Sciatic nerve (tissue), 2 donors: ENCODE results near the gene ISG20L2. TPM values are rescaled to one million over a fixed set of nuclear protein-coding genes. Genes with fewer than 3 reads are reported as not detected.

Experiments
- ATAC-seq: fragments of 200-7000 bp; cut with Tn5 transposase; one replicate; pipeline ENCODE4 v1.9.1; 2020; ENCODE audit warnings: mild to moderate bottlenecking, moderate library complexity
- DNase-seq: peaks from one replicate; pipeline ENCODE4 v3.0.0-alpha.2; 2020; ENCODE audit warnings: low spot score
- intact Hi-C: fragments of 100-400 bp; cut with DNase I; formaldehyde crosslinking; loops from one replicate; pipeline ENCODE4 v1.14.2; 2022
- total RNA-seq: library from RNA; stranded (reverse); fragmentation: NEBNext Ultra II Directional; extraction: Animal tissue kit (Norgen Biotek cat#: 25700); gene quantifications from one replicate; pipeline ENCODE4 v1.2.1, GENCODE V29; 2021
- donor health status: DM: no; HTN: no; CAD: no.
- donor health status: DM: no; HTN: no; CAD: no.

ISG20L2 gene
- total RNA-seq, 1 donor from 2014 or later: 19.4 TPM

DNA sequence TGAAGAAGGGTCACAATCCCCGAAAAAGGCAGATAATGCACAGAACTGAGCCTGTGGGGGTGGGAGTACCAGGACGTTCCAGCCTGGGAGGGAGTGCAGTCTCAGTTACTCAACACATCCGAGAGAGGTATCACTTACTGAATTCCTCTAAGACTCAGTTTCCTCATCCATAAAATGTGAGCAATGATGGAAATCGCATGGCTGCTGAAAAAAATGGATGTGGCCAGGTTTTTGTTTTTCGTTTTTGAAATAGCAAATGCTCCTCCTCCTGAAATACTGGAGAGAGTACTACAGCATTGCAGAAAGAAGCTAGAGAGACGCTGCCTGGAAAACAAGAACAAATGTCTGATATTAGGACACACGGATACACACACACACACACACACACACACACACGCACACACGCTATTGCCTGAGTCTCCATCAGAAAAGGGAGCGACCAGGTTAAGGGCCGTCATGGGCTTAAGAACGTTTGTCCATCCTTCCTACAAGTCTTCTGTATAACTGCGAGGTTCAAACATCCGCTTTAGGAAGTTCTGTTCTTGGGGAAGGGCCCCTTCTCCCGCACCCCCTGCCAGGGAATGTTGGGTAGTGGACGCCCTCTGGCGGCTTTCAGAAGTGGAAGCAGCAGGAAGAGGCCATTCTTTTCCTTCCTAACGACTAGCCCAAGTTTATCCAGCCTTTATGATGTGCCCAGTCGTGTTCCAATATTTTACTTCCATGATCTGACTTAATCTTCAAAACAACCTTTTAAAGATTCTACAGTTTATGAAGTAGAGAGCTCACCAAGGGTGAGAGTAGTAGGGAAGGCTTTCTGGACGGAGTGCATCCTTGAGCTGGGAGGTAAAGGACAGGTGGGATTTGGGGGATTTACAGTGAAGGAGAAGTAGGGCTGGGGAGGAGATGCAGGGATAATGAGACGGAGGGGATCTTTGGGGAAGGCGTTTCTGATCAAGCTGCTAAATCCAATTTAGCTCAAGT is 50.7 kb downstream of the ISG20L2 start:
- DNase-seq (peak; percentile 80), ATAC-seq (peak; percentile 84)
- intact Hi-C loops: loop anchor here (2.0 kb wide), 1 partner anchor 19 kb away; no protein-coding TSS in a partner anchor

DNA sequence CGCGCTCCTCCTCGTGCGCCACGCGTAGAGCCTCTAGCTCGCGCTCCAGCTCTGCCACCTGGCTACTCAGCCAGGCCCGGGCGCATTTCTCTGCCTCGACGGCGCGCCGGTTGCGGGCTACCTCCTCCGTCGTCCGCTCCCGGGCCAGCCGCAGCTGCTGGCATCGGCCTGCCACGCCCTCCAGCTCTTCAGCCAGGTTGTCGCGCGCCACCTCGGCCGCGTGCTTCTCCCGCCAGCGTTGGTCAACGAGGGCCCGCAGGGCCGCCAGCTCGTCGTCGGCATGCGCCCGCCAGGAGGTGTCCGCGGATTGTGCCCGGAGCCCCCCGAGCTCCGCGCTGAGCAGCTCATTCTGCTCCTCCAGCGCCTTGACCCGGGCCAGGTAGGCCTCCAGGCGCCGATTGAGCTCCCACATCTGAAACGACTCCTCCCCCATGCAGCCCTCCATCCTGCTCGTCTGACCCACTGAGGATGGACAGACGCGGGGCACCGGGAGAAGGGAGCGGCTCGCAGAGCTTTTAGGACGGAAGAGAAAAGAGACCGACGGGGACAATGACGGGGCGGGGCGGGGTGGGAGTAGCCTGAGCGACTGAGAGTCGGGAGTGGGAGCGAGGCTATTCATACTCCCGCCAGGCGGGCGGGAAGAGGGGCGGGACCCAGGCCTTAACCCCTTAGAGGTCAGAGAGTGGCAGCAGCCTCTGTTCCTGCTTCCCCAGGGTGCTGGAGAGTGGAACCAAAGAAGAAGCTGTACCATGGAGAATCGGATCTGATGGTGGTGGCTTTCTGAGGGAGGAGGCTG is 51.5 kb downstream of the ISG20L2 start, which contains the start of gene NES:
Gene NES (minus strand): TSS at position 588 of the 796 bp plus-strand sequence. CDS start 143 bp downstream, at position 445.
- DNase-seq (peak; percentile 88), ATAC-seq (peak; percentile 90)
- intact Hi-C loops: no loop called here

DNA sequence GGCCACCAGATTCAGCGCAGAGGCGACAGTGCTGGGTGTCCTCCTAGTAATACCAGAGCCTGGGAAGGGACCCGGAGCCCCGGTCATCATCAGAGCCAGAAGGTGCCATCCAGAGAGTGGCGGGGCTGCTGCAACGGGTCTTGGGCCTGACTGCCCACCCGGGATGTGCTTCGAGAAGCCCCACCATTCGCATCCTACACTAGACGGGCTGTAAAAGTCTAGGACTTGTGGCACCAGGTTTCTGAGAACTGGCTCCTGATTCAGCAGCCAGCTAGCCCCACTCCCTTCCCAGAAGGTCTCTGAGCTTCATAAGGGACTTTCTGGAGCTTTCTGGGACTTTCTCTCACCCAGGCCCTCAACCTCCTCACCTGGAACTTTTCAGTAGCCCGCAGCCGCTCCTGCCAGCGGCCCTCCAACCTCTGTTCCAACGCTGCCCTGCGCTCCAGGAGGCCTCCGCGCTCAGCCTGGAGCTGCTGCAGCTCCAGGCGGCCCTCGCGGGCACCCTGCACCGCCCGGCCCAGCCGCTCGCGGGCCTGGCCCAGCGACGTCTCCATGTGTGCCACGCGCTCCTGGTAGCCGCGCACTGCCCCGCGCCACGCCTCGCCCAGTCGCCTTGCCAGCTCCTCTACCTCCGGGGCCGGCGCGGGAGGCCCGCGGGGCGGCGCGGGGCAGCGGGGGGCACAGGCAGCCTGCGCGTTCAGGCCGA is 52.3 kb downstream of the ISG20L2 start:
- DNase-seq (no peak), ATAC-seq (no peak)
- intact Hi-C loops: no loop called here

DNA sequence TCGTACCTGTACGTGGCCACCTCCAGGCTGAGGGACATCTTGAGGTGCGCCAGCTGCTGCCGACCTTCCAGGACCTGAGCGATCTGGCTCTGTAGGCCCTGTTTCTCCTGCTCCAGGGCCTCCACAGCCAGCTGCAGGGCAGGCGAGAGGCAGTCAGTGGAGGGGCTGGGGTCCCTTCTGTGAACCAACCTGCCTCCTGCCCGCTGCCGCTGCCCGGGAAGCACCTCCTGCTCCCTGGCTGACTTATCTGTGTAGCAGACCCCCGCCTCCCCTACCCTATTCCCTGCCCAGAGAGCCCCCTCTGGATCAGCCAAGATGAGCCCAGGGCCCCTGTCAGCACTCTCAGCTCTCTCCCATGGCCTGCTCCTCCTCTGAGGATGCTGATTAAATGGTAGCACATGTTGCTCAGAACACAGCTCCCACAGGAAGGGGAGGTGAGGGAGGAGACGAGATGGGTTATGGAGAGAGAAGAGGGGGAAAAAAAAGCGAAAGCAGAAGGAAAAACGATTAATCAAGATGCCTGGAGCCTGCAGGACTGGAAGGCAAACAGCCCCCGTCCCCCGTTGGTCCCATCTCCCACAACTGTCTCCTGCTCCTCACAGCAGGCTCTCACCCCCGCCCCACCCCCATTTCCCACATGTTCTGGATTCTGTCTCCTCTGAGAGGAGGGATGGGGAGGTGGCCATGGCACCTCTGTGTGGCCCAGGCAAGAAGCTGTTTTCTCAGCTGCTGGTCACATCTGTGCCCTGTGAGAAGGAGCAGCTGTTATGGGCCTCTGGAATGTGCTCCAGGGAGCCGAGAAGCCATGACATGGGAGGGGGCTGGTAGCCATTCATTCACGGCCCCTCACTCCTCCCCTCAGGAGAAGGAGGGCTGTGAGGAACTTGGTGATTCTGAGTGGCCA is 53.1 kb downstream of the ISG20L2 start:
- intact Hi-C loops: no loop called here
- ATAC-seq (peak; percentile 25), DNase-seq (no peak)

DNA sequence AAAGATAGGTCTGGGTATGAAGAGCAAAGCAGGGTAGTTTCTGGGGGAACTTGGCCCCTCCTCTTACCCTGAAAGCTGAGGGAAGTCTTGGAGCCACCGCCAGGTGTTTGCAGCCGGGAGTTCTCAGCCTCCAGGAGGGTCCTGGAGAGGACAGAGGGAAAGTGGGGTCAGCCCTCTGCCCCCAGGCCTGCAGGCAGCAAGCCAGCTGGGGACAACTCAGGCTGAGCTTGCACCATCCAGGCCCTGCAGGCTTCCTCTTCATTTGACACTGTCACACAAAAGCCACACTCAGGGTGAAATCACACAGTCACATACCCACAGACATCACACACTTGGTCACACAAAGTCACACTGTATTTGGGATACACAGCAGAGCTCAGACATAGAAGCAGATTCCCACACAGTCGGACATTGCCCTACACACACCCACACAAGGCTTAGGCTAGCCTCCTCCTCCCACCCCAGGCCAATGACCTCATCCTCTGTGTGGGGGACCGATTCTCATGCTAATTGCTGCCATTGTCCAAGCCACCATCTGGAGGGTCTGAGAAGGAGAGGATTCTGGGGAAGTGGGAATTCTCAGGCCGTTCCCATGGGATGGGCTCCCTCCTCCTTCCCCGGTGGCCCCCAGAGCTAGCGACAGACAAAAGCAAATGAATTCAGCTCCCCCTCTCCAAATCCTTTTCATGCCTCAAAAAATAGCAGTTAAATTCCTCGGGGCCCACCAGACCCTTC is 55.0 kb downstream of the ISG20L2 start:
- intact Hi-C loops: no loop called here

More for the DNA sequence above, 55.0 kb downstream of the ISG20L2 start:
- DNase-seq (no peak), ATAC-seq (no peak)

Other genes with a start within 250 kb of the ISG20L2 start
- 66.8 TPM for gene MEF2D, start 228.0 kb downstream of the ISG20L2 start, total RNA-seq
- 0.76 TPM for gene IQGAP3, start 156.2 kb downstream of the ISG20L2 start, total RNA-seq
- gene TTC24, start 149.0 kb downstream of the ISG20L2 start, total RNA-seq: not detected
- 47.3 TPM for gene NAXE, start 137.0 kb downstream of the ISG20L2 start, total RNA-seq
- gene GPATCH4, start 127.3 kb downstream of the ISG20L2 start, total RNA-seq: 19.7 TPM
- 5.5 TPM for gene HAPLN2, start 109.4 kb downstream of the ISG20L2 start, total RNA-seq
- gene BCAN, start 86.6 kb downstream of the ISG20L2 start, total RNA-seq: 0.27 TPM
- gene NES, start 51.4 kb downstream of the ISG20L2 start, total RNA-seq: 126 TPM
- 40.0 TPM for gene CRABP2, start 23.2 kb downstream of the ISG20L2 start, total RNA-seq
- 35.9 TPM for gene METTL25B, start 297 bp downstream of the ISG20L2 start, total RNA-seq
- gene MRPL24, start 12.3 kb upstream of the ISG20L2 start, total RNA-seq: 59.5 TPM
- 112 TPM for gene HDGF, start 22.9 kb upstream of the ISG20L2 start, total RNA-seq
- gene PRCC, start 38.8 kb upstream of the ISG20L2 start, total RNA-seq: 52.8 TPM
- 1.6 TPM for gene SH2D2A, start 88.1 kb upstream of the ISG20L2 start, total RNA-seq
- 0.40 TPM for gene INSRR, start 130.4 kb upstream of the ISG20L2 start, total RNA-seq
- 1.8 TPM for gene NTRK1, start 132.1 kb upstream of the ISG20L2 start, total RNA-seq
- 74.7 TPM for gene PEAR1, start 165.0 kb upstream of the ISG20L2 start, total RNA-seq
- 2.5 TPM for gene LRRC71, start 191.9 kb upstream of the ISG20L2 start, total RNA-seq